BJ (cell line): ENCODE results near the gene HS6ST2. TPM values are rescaled to one million over a fixed set of nuclear protein-coding genes. Genes with fewer than 3 reads are reported as not detected.

ENCODE experiments used
- CTCF ChIA-PET: fragments of 350-600 bp; formaldehyde crosslinking; extraction: SDS; loops from one replicate; lab custom pipeline; 2021; ENCODE audit warnings: antibody characterized with exemption, inconsistent platforms; lab: Yijun Ruan, JAX
- POLR2A ChIA-PET: fragments of 300-600 bp; sonication (Branson Sonifier 250); formaldehyde crosslinking; extraction: SDS; loops from one replicate; lab custom pipeline; 2021; ENCODE audit warnings: antibody characterized with exemption; lab: Charles Lee
- DNase-seq: peaks from one replicate; pipeline ENCODE4 v3.0.0-alpha.2; 2011; ENCODE audit warnings: low read depth
- H3K27me3 ChIP-seq: 2 replicates; pipeline ENCODE4 v1.6.0; 2011; ENCODE audit warnings: low read length; ENCODE audit not compliant: control insufficient read depth, insufficient read depth
- H3K36me3 ChIP-seq: 2 replicates; pipeline ENCODE4 v1.5.1; 2011; ENCODE audit warnings: low read length; ENCODE audit not compliant: control insufficient read depth, insufficient read depth
- H3K4me3 ChIP-seq: 2 replicates; pipeline ENCODE4 v1.5.1; 2011; ENCODE audit warnings: low read depth, mild to moderate bottlenecking, control low read depth, low read length
- CTCF ChIP-seq: IDR thresholded peaks from 2 replicates; pipeline ENCODE4 v1.5.1; 2011; ENCODE audit warnings: low read depth, mild to moderate bottlenecking, control low read depth, inconsistent platforms, low read length, moderate library complexity; ENCODE audit not compliant: insufficient read depth
- polyA plus RNA-seq: library from polyadenylated mRNA; depleted of rRNA; stranded (reverse); fragments of >200 nt; gene quantifications from 2 replicates; pipeline ENCODE4 v1.2.3, GENCODE V29; 2011

Gene HS6ST2
- polyA plus RNA-seq, 1 experiment = not detected

- DNase-seq = no peak
- TF ChIP-seq CTCF = no peak
- POLR2A ChIA-PET = no interaction called here
These were observed 287.2 kb downstream of the HS6ST2 start for GRCh38 chrX:132671229-132671641.

GRCh38 chrX:132669142-132669541 is 289.3 kb downstream of the HS6ST2 start:
- no peak for DNase-seq
- Histone ChIP-seq H3K36me3 (no peaks in the 10 kb centered on the region), H3K27me3 (no peaks in the 10 kb centered on the region), H3K4me3 (no peak overlapping the region)
- ChIA-PET POLR2A (no interaction called here), CTCF (no interaction called here)
- no peak for TF ChIP-seq CTCF

More at GRCh38 chrX:132671229-132671641, 287.2 kb downstream of the HS6ST2 start:
- no peaks in the 10 kb centered on the region for H3K27me3 ChIP-seq
- H3K4me3 ChIP-seq = no peak overlapping the region
- no peaks in the 10 kb centered on the region for H3K36me3 ChIP-seq
- CTCF ChIA-PET = no interaction called here

GRCh38 chrX:132668178-132668577 is 290.3 kb downstream of the HS6ST2 start:
- H3K36me3 ChIP-seq = no peaks in the 10 kb centered on the region
- no peak for DNase-seq
- no peaks in the 10 kb centered on the region for H3K27me3 ChIP-seq
- no peak for TF ChIP-seq CTCF
- H3K4me3 ChIP-seq = no peak overlapping the region
- ChIA-PET CTCF (no interaction called here), POLR2A (no interaction called here)

- Histone ChIP-seq H3K27me3 (no peaks in the 10 kb centered on the region), H3K36me3 (no peaks in the 10 kb centered on the region), H3K4me3 (no peak overlapping the region)
- TF ChIP-seq CTCF = no peak
- ChIA-PET POLR2A (no interaction called here), CTCF (no interaction called here)
- no peak for DNase-seq
These were observed 292.8 kb downstream of the HS6ST2 start for GRCh38 chrX:132665676-132666075.

GRCh38 chrX:132664273-132664672 is 294.2 kb downstream of the HS6ST2 start:
- H3K27me3 ChIP-seq = no peaks in the 10 kb centered on the region
- H3K36me3 ChIP-seq = no peaks in the 10 kb centered on the region
- no peak overlapping the region for H3K4me3 ChIP-seq
- CTCF ChIA-PET = no interaction called here
- POLR2A ChIA-PET = no interaction called here
- no peak for DNase-seq
- no peak for TF ChIP-seq CTCF
